ENCODE data around the gene FNIP1.
"Not testable (repeated sequence)": the region's sequence is repeated elsewhere in the genome, so short reads cannot be mapped to it uniquely, and the experiment has no call there.

The FNIP1 gene

GRCh38 chr5:131749723-131750470 lies 46.9 kb downstream of the FNIP1 start:
- no peak for DNase-seq

DNA sequence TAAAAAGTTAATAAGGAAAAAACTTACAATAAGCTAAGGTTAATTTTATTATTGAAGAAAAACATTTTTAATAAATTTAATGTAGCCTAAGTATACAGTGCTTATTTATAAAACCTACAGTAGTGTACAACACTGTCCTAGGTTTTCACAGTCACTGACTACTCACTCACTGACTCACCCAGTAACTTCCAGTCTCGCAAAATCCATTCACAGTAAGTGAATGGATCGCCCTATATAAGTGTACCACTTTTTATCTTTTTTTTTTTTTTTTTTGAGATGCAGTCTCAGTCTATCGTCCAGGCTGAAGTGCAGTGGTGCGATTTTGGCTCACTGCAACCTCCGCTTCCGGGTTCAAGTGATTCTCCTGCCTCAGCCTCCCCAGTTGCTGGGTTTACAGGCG lies 47.7 kb downstream of the FNIP1 start:
- no peak for DNase-seq

- DNase-seq = no peak
These were observed 49.4 kb downstream of the FNIP1 start for GRCh38 chr5:131747180-131748105.

DNA sequence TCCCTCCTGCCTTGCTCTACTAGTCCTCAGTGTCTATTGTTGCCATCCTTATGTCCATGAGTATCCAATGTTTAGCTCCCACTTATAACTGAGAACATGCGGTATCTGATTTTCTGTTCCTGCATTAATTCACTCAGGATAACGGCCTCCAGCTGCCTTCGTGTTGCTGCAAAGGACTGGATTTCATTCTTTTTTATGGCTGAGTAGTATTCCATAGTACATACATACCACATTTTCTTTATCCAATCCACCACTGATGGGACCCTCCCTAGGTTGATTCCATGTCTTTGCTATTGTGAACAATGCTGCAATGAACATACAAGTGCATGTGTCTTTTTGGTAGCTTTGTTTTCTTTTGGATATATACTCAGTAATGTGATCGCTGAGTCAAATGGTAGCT lies 50.4 kb downstream of the FNIP1 start:
- no peak for DNase-seq

DNA sequence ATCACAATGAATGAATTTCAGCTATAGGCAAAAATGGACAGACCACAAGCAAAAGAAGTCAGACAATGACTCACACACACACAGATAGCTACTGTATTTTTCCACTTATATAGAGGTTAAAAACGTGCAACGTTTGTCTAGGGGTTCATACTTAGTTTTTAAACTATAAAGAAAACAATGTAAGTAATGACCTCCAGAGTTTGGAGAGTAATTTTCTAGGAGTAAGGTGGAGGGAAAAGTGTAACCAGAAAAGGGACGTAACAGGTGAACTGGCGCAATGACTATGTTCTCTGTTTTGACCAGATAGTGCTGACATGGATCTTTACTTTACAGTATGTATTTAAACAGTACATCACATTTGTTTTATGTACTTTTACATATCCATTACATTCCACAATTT lies 51.1 kb downstream of the FNIP1 start:
- no peak for DNase-seq

GRCh38 chr5:131745155-131745554 lies 51.7 kb downstream of the FNIP1 start:
- no peak for DNase-seq

DNA sequence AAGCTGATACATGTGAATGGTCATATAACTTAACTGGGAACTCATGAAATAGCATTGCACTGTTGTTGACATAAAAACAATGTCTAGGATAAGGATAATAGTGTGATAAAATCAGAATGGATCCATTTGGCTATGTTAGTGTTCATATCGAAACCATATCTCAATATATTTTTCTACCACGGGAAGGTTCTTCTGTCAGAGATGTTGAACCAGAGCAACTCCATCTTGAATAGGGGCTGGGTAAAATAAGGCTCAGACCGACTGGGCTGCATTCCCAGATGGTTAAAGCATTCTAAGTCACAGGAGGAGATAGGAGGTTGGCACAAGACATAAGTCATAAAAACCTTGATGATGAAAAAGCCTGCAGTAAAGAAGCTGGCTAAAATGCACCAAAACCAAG lies 56.3 kb downstream of the FNIP1 start:
- DNase-seq = no peak

DNA sequence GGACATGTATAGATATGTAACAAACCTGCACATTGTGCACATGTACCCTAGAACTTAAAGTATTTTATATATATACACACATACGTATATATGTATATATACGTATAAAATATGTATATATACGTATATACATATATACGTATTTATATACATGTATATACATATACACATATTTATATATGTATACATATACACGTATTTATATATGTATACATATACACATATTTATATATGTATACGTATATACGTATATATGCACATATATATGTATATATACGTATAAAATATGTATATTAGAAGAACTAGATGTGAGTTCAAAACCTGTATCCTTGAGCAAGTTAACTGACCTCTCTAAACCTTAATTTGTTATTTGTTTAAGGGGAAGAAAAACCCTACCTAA lies 61.4 kb downstream of the FNIP1 start:
- no peak for DNase-seq

- DNase-seq = not testable (repeated sequence)
These were observed 61.9 kb downstream of the FNIP1 start for GRCh38 chr5:131734939-131735338.

GRCh38 chr5:131729292-131729691 lies 67.5 kb downstream of the FNIP1 start:
- not testable (repeated sequence) for DNase-seq

DNA sequence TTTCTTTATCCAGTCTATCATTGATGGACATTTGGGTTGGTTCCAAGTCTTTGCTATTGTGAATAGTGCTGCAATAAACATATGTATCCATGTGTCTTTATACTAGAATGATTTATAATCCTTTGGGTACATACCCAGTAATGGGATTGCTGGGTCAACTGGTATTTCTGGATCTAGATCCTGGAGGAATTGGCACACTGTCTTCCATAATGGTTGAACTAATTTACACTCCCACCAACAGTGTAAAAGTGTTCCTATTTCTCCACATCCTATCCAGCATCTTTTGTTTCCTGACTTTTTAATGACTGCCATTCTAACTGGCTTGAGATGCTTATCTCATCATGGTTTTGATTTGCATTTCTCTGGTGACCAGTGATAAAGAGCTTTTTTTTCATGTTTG lies 72.7 kb downstream of the FNIP1 start:
- DNase-seq = not testable (repeated sequence)

GRCh38 chr5:131720714-131721113 lies 76.1 kb downstream of the FNIP1 start:
- no peak for DNase-seq

DNA sequence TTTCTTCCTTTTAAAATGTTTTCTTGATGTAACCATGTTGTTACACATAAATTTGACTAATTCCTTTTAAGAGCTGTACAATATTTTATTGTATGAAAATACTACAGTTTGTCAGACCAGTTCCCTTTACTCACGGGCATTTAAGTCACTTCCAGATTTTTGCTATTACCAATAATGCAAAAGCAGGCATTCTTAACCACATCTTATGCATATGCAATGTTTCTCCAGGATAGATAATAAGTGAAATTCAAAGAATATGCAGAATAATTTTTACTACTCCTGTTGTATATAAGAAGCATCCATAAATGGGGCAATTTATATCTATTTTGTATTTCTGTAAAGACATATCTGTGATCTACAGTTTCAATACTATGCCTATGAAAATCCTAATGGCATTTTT lies 77.3 kb downstream of the FNIP1 start:
- DNase-seq = no peak

DNA sequence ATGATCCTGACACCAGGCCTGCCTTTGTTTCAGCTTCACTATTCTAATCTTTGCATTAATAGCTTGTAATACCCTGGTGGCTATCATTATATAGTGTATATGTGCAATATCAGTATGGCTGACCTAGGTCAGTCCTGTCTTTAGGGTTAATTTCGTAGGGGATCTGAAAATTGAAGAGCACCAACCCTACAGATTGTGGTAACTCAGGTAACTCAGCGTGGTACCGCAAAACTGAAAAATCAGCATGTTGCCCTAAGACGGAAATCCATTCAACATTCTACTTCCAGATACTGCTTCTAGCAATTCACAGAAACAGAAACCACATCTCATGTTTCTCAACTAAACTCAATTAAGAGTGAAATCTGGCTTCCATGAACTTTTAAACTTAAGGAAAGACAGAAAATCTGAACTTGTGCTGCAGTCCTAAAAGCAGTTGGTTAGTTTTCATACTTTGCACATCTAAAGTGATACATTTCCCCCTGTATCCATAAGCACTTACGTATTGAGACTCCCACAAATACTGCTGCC lies 78.3 kb downstream of the FNIP1 start:
- DNase-seq = no peak

- not testable (repeated sequence) for DNase-seq
These were observed 79.7 kb downstream of the FNIP1 start for GRCh38 chr5:131717164-131717563.

- DNase-seq = no peak
These were observed 80.2 kb downstream of the FNIP1 start for GRCh38 chr5:131716650-131717049.

DNA sequence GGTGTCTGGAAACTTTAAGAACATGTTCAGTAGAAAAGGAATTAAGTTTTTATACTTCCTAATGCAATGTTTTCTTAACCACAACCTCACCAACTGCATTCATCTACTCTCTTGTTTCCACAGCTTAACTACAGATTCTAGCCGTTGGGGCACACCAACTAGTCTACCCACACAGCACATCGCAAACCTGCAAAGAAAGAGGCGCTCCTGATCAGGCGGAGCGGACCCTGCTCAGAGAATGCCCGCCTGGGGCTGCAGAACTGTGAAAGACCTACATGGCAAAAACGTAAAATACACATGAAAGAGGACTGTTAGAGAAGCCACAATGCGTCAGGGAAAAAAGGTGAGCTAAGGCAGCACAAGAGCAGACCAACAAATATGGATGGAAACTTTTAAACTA lies 86.4 kb downstream of the FNIP1 start:
- DNase-seq = no peak

DNA sequence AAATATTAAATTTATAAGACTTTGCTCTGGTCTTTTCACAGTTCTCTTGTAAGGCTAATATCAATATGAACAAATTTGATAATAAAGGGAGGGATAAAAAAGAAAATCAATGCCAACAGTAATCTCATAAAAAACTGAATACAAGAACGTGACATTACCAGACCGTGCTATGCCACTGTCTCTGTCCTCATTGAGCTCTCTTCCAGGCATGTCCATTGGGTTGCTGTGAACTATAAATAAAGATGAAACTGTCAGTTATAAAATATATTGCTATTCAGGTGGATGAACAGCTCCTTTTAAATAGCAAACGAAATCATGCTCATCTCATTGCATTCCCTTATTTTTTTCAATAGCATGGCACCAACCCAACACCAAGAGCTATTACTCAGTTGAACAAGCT lies 87.8 kb downstream of the FNIP1 start:
- no peak for DNase-seq

- DNase-seq = no peak
These were observed 90.5 kb downstream of the FNIP1 start for GRCh38 chr5:131706281-131706680.

- DNase-seq = no peak
These were observed 101.9 kb downstream of the FNIP1 start for GRCh38 chr5:131694926-131695325.

DNA sequence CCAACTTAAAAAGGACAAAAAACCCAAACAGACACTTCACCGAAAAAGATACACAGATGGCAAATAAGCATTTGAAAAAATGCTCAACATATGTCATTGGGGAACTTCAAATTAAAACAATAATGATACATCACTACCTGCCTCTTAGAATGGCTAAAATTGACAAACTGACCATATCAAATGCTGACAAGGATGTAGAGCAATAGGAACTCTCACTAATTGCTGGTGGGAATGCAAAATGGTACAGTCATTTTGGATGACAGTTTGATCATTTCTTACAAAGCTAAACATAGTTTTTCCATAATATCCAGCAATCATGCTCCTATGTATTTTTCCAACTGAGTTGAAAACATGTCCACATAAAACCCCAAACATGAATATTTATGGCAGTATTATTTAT lies 102.9 kb downstream of the FNIP1 start:
- no peak for DNase-seq

DNA sequence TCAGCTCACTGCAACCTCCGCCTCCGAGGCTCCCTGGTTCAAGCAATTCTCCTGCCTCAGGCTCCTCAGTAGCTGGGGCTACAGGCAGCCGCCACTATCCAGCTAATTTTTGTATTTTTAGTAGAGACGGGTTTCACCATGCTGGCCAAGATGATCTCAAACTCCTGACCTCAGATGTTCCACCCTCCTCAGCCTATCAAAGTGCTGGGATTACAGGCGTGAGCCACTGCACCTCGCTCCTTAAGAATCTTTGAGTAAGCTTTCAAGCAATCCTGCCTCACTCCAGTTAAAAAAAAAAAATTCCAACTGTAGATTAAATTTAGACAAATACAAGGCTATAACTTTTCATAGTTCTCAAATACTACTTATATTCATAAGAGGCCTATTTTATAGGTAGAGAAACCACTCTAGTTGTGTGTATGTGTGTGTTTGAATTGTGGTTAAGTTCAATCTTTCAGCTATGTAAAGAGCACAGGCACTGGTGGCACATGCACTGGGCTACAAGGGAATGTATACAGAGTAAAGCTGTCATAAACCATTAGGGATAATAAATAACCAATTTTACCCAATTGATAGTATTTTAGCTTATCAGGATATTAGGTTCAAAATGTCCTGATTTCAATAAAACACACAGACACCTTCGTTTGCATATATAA lies 111.2 kb downstream of the FNIP1 start:
- DNase-seq = no peak

DNA sequence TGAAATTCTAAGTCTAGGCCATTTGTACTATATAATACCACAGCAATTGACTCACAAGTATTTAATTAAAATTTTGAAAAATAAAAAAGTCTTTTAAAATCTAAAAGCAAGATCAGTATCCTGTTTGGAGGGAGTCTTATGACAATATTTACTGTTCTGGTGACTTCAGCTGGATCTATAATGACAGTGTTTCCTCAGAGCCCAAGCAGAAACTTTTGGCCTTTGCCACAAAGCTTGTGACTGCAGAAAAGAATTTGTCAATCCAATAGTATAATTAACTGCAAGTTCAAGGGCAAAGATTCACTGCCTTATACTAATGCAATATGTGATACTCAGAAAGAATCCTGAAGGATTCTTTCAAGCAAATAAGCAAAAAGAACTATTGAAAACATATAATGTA lies 112.2 kb downstream of the FNIP1 start:
- DNase-seq = no peak
